ENCODE data around the gene TPMT.
A peak's percentile ranks its signal among the peaks of the same experiment; 100 is the strongest.

Gene TPMT

GRCh38 chr6:18121580-18122127 is 33.2 kb downstream of the TPMT start:
- Histone ChIP-seq H3K27ac (ENCODE audit: low read length) (no peak overlapping the region), H3F3A (ENCODE audit: insufficient read depth, low read length) (no peaks in the 10 kb centered on the region), H3K9me3 (replicated peaks; ENCODE audit: insufficient read depth, low read length) (no peaks in the 10 kb centered on the region), H4K20me1 (ENCODE audit: insufficient read depth, low read length) (no peaks in the 10 kb centered on the region), H3K4me1 (ENCODE audit: low read length) (no peaks in the 10 kb centered on the region), H2AFZ (ENCODE audit: low read length) (no peak overlapping the region), H3K4me2 (ENCODE audit: low read depth, low read length) (no peak overlapping the region), H3K4me3 (ENCODE audit: low read length) (no peak overlapping the region), H3K9me2 (replicated peaks; ENCODE audit: insufficient read depth, low read length) (no peaks in the 10 kb centered on the region), H3K79me2 (ENCODE audit: low read length) (no peaks in the 10 kb centered on the region), H3K27me3 (replicated peaks; ENCODE audit: insufficient read depth, low read length) (no peaks in the 10 kb centered on the region), H3K9ac (ENCODE audit: low read length) (no peak overlapping the region), H3K36me3 (replicated peaks; ENCODE audit: insufficient read depth, low read length) (no peaks in the 10 kb centered on the region)
- TF ChIP-seq EZH2 (optimal IDR thresholded peaks at IDR 0.05; ENCODE audit: low read depth, low read length) (no peak), EZH2phosphoT487 (IDR thresholded peaks at IDR 0.05; ENCODE audit: low read length) (no peak)
- TF ChIP-seq, protein P1, sequence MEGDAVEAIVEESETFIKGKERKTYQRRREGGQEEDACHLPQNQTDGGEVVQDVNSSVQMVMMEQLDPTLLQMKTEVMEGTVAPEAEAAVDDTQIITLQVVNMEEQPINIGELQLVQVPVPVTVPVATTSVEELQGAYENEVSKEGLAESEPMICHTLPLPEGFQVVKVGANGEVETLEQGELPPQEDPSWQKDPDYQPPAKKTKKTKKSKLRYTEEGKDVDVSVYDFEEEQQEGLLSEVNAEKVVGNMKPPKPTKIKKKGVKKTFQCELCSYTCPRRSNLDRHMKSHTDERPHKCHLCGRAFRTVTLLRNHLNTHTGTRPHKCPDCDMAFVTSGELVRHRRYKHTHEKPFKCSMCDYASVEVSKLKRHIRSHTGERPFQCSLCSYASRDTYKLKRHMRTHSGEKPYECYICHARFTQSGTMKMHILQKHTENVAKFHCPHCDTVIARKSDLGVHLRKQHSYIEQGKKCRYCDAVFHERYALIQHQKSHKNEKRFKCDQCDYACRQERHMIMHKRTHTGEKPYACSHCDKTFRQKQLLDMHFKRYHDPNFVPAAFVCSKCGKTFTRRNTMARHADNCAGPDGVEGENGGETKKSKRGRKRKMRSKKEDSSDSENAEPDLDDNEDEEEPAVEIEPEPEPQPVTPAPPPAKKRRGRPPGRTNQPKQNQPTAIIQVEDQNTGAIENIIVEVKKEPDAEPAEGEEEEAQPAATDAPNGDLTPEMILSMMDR (IDR thresholded peaks at IDR 0.05; ENCODE audit: low read length): 0 out of 2 replicates have a peak, but pooled peaks have one; percentile 5
- no peak for DNase-seq

- Histone ChIP-seq H2AFZ (ENCODE audit: low read length) (no peak overlapping the region), H3K4me3 (ENCODE audit: low read length) (no peak overlapping the region), H3K27ac (ENCODE audit: low read length) (no peak overlapping the region), H3K36me3 (replicated peaks; ENCODE audit: insufficient read depth, low read length) (no peaks in the 10 kb centered on the region), H3K27me3 (replicated peaks; ENCODE audit: insufficient read depth, low read length) (no peaks in the 10 kb centered on the region), H3K9me2 (replicated peaks; ENCODE audit: insufficient read depth, low read length) (no peaks in the 10 kb centered on the region), H3K9ac (ENCODE audit: low read length) (no peak overlapping the region), H3K79me2 (ENCODE audit: low read length) (no peaks in the 10 kb centered on the region), H3K4me1 (ENCODE audit: low read length) (no peaks in the 10 kb centered on the region), H3K4me2 (ENCODE audit: low read depth, low read length) (no peak overlapping the region), H4K20me1 (ENCODE audit: insufficient read depth, low read length) (no peaks in the 10 kb centered on the region), H3K9me3 (replicated peaks; ENCODE audit: insufficient read depth, low read length) (no peaks in the 10 kb centered on the region), H3F3A (ENCODE audit: insufficient read depth, low read length) (no peaks in the 10 kb centered on the region)
- TF ChIP-seq EZH2phosphoT487 (IDR thresholded peaks at IDR 0.05; ENCODE audit: low read length) (no peak), EZH2 (optimal IDR thresholded peaks at IDR 0.05; ENCODE audit: low read depth, low read length) (no peak)
- TF ChIP-seq, protein P1 (IDR thresholded peaks at IDR 0.05; ENCODE audit: low read length): no peak
- DNase-seq: no peak
Observed at GRCh38 chr6:18119236-18119635, 35.6 kb downstream of the TPMT start.

DNA sequence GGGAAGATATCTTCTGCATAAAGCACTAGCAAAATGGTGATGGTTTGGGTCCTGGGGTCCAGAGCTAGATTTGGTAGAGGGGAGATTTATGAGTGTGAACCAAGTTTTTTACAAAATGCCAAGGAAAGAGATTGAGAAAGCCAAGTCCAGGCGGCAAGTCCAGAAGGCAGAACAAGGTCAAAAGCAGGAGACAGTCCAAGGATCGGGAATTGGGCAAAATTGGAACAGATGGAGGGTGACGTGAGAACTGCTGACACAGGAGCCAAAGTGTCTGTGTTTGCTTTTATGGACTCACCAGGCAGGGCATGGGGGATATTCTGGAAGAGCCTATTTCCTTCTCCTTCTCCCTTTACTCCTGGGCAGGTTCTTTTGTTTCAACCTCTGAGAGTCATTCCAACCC is 36.5 kb downstream of the TPMT start:
- no peak overlapping the region for H2AFZ ChIP-seq (ENCODE audit: low read length)
- no peaks in the 10 kb centered on the region for H3K9me2 ChIP-seq (replicated peaks; ENCODE audit: insufficient read depth, low read length)
- no peaks in the 10 kb centered on the region for H3F3A ChIP-seq (ENCODE audit: insufficient read depth, low read length)
- no peaks in the 10 kb centered on the region for H4K20me1 ChIP-seq (ENCODE audit: insufficient read depth, low read length)
- DNase-seq: no peak
- no peaks in the 10 kb centered on the region for H3K4me1 ChIP-seq (ENCODE audit: low read length)
- no peaks in the 10 kb centered on the region for H3K79me2 ChIP-seq (ENCODE audit: low read length)
- H3K4me3 ChIP-seq (ENCODE audit: low read length): no peak overlapping the region
- H3K4me2 ChIP-seq (ENCODE audit: low read depth, low read length): no peak overlapping the region
- no peak overlapping the region for H3K9ac ChIP-seq (ENCODE audit: low read length)
- no peaks in the 10 kb centered on the region for H3K27me3 ChIP-seq (replicated peaks; ENCODE audit: insufficient read depth, low read length)
- TF ChIP-seq, protein P1 (IDR thresholded peaks at IDR 0.05; ENCODE audit: low read length): no peak
- TF ChIP-seq EZH2 (optimal IDR thresholded peaks at IDR 0.05; ENCODE audit: low read depth, low read length): no peak
- TF ChIP-seq EZH2phosphoT487 (IDR thresholded peaks at IDR 0.05; ENCODE audit: low read length): no peak
- H3K36me3 ChIP-seq (replicated peaks; ENCODE audit: insufficient read depth, low read length): no peaks in the 10 kb centered on the region
- no peak overlapping the region for H3K27ac ChIP-seq (ENCODE audit: low read length)
- H3K9me3 ChIP-seq (replicated peaks; ENCODE audit: insufficient read depth, low read length): no peaks in the 10 kb centered on the region
